ENCODE data around the gene ASIP.
"Not testable (repeated sequence)": the region's sequence is repeated elsewhere in the genome, so short reads cannot be mapped to it uniquely, and the experiment has no call there.

The ASIP gene

DNA sequence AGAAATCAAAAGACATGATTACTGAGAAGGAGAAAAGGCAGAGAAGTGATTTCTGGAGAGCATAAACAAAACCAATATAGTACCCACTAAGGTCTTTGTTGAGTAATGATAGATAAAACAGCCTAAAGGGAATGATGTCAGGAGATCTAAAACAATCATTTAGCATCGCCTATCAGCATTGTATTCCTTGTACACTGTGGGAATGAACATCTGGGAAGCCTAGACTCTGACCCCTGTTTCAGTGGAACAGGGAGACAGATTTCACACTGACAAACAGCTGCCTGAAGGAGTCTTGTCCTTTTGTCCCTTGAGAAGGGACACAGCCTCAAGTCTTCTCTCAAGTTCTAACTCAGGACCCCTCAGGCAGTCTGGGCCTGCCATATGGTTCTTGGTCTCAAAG lies 1.7 kb downstream of the ASIP start:
- no peak for DNase-seq (ENCODE audit: low read depth)

DNA sequence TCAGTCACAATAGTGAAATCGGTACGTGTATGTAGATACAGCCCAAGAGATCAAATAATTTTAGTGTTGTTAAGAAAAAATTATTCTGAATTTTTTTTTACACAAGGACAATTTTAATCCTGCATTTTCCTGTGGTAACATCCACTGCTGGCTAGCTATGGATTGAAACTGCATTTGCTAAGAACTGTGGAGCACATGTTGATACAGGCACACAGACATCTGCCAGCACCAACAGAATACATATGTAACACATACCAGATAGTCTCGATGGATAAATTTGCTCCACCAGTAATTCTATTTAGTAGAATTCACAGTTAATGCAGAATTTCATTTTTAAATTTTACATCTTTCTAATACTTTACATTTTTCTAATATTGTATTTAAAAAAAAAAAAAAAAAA lies 2.2 kb downstream of the ASIP start:
- DNase-seq (ENCODE audit: low read depth) = no peak

DNA sequence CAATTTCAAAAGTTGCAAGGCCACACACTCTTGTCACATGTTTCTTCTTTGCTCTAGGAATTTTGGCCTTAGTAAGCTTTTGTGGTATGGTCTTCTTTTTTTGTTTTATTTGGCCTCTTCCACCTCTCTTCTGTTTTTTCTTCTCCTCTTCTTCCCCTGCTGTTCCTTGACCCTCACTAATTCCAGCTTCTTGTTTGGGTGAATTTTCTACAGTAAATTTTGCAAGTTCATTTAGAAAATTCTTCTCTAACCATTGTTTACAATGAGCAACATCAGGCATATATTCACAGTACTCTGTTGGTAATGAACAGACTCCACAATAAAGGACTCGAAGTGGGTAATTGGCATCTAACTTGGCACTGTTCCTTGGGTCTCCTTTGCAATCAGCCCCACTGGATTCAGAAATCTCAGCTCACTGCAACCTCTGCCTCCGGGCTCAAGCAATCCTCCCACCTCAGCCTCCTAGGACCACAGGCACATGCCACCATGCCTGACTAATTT lies 5.0 kb downstream of the ASIP start:
- DNase-seq (ENCODE audit: low read depth) = no peak

DNA sequence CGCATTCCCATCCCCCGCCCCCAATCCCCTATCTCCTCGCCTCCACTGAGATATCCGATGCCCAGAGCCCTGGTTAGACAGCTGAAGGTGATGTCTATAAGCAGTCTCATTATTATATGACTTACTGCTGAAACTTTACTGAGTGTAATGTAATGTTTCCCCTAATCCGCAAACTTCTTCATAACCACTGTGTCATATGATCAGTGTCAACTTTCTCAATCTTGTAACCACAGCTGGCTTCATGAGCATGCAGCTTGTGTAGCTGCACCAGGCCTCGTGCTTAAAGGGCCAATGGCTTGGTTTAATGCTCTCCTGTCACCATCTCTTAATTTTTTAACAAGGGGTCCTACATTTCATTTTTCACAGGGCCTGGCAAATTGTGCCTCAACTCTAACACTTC lies 8.1 kb downstream of the ASIP start:
- no peak for DNase-seq (ENCODE audit: low read depth)

DNA sequence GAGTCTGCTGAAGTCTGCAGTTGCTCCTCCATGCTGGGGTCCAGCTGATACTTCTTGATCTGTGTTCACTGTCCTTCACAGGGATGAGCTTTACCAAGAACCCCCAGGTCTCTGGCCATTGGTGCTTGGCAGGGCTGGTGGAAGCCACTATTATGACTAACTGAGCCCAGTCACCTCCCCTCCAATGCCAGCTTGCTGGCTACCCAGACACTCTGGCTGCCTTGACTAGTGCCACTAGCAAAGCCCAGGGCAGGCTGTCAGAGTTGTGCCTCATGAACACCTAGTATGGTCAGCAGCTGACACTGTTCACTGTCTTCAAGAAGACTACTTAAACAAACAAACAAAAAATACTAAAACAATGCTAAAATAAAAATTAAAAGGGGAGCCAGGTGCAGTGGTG lies 8.8 kb downstream of the ASIP start:
- DNase-seq (ENCODE audit: low read depth) = no peak

DNA sequence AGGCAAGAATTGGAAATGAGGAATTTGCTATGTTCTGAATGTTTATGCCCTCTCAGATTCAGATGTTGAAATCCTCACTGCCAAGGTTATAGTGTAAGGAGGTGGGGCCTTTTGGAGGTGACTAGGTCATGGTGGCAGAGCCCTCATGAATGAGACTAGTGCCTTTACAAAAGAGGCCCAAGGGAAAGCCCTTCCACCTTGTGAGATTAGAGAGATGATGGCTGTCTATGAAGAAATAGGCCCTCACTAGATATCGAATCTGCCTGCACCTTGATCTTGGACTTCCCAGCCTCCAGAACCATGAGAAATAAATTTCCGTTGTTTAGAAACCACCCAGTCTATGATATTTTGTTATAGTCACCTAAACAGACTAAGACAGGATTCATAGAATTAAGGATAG lies 10.4 kb downstream of the ASIP start:
- DNase-seq (ENCODE audit: low read depth) = no peak

DNA sequence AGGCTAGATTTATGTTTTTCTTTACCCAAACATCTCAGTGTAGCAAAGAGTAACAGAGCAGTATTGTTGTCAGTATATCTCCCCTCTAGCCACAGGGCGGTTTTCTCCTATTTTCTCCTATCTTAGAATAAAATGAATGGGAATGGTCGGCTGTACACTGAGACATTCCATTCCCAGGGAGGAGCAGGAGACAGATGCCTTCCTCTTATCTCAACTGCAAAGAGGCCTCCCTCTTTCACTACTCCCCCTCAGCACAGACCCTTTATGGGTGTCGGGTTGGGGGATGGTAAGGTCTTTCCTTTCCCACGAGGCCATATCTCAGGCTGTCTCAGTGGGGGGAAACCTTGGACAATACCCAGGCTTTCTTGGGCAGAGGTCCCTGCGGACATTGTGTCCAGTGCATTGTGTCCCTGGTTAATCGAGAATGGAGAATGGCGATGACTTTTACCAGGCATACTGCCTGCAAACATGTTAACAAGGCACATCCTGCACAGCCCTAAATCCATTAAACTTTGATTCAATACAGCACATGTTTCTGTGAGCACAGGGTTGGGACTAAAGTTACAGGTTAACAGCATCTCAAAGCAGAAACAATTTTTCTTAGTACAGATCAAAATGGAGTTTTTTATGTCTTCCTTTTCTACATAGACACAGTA lies 11.3 kb downstream of the ASIP start:
- DNase-seq (ENCODE audit: low read depth) = not testable (repeated sequence)

DNA sequence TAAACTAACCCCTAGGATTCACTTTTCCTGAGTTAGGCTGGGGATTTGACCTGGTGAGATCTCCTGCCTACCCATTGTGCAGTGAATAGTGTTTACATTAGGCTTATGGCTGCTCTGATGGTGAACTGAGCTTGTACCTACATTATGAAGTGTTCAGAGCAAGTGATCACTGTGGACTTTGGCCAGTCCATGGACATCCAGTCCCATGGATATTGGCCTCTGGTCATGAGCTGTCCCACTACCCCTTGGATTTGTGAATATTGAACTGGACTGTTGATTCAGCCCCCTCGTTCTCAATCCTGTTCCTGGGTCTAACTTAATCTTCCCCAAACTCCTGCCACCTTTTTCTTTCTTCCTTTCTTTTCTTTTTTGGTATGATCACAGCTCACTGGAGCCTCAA lies 13.8 kb downstream of the ASIP start:
- no peak for DNase-seq (ENCODE audit: low read depth)

DNA sequence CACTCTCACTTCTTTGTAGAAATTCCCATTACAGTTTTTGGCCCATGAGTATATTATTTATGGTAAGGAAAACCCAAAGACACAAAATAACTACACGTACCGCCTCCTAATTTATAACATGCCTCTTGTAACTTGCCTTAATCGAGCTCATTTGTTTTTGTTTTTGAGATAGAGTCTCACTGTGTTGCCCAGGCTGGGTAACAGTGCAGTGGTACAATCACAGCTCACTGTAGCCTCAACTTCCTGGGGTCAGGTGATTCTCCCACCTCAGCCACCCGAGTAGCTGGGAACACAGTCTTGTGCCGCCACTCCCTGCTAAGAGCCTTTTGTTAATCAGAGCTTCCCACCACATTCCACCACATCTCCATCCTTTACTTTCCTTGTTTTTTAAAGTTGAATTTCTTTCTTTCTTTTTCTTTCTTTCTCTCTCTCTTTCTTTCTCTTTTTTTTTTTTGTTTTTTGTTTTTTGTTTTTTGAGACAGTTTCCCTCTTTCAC lies 15.5 kb downstream of the ASIP start:
- DNase-seq (ENCODE audit: low read depth) = no peak

DNA sequence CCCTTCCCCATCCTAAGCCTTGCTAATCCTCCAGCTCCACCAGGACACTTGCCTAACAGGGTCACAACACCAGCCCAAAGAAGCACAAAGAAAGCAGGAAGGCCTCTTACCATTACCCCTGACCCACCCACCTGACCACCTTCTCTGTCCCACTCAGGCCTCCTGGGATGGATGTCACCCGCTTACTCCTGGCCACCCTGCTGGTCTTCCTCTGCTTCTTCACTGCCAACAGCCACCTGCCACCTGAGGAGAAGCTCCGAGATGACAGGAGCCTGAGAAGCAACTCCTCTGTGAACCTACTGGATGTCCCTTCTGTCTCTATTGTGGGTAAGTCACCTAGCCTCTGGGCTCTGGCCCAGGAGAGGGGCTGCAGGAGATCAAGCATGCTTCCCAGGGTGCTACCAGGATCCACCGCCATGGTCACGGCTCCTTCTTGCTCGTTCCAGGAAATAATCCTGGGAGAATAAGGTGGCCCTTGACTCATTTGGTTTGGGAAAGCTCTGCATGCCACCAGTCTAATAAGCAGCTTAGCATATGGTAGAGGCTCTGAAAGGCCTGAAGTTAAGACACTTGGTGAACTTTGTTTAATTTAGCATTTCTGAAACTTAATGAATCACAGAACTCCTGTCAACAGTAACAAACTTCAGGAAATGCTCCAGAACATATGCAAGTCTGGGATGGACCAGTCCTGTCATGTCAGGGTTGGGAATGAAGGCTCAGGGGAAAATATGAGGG lies 19.2 kb downstream of the ASIP start:
- no peak for DNase-seq (ENCODE audit: low read depth)

DNA sequence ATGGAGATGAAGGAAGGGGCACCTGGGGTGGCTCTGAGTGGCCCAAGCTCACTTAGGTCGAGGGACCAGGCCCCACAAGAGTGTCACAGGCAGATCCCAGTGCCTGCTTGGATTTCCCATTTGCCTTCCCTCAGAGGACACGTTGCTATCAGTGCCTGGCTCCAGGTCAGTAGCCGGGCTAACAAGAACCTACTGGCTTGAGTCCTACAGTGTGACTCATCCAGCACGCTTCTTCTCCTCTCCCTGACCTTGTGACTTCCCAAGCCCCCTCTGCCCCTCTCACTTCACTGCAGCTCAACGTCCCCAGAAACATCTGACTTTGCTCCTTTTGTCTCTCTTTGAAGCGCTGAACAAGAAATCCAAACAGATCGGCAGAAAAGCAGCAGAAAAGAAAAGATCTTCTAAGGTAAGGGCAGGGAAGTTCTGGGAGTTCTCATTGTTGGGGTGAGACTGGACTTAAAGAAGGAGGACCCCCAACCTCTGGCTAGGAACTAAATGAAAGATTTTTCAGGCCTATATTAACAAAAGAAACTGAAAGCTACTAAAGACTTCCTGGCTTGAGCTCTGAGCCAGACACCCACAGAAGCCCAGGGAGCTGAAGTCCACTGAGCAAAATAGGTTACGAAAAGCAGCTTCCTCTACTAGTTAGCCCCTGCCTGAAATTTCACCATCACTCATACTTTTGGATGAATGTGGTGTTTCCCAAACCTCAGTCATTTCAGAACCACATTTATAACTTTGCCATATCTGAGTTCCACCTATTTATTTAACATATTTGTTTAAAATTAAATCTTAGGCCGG lies 21.5 kb downstream of the ASIP start:
- no peak for DNase-seq (ENCODE audit: low read depth)

DNA sequence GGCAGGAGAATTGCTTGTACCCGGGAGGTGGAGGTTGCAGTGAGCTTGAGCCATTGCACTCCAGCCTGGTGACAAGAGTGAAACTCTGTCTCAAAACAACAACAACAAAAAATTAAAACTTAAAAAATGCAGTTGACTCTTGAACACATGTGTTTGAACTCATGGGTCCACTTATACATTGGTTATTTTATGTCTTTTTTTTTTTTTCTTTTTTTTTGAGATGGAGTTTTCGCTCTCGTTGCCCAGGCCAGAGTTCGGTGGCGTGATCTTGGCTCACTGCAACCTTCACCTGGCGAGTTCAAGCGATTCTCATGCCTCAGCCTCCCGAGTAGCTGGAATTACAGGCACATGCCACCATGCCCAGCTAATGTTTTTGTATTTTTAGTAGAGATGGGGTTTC lies 22.2 kb downstream of the ASIP start:
- DNase-seq (ENCODE audit: low read depth) = not testable (repeated sequence)

DNA sequence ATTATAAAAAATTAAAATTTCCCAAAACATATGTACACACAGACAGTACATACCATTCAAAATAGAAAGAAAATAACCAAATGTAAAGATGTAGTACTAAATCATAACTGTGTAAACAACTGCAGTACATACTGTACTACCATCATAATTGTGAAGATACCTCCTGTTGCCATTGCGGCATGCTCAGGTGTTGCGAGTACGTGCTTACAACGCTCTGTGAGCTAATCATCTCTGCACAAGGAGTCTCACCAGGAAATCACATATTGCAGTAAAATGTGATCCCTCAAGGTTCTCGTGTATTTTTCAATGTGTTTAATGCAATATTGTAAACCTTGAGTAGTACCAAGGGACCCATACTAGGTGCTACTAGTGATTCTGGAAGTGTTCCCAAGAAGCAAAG lies 22.9 kb downstream of the ASIP start:
- no peak for DNase-seq (ENCODE audit: low read depth)

DNA sequence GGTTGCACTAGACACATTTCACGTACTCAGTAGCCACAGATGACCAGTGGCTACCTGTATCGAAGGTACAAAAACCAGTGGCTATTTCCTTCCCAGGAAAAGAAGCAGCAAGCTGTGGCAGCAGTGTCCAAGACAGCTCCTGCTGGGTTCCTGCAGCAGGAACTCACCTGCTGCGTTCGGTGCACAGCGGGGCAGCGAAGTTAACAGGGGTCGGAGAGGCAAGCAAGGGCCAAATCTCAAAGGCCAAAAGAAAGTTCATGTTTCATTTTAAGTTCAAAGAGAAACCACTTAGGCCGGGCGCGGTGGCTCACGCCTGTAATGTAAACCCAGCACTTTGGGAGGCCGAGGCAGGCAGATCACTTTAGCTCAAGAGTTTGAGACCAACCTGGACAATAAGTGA lies 26.9 kb downstream of the ASIP start:
- DNase-seq (ENCODE audit: low read depth) = no peak

DNA sequence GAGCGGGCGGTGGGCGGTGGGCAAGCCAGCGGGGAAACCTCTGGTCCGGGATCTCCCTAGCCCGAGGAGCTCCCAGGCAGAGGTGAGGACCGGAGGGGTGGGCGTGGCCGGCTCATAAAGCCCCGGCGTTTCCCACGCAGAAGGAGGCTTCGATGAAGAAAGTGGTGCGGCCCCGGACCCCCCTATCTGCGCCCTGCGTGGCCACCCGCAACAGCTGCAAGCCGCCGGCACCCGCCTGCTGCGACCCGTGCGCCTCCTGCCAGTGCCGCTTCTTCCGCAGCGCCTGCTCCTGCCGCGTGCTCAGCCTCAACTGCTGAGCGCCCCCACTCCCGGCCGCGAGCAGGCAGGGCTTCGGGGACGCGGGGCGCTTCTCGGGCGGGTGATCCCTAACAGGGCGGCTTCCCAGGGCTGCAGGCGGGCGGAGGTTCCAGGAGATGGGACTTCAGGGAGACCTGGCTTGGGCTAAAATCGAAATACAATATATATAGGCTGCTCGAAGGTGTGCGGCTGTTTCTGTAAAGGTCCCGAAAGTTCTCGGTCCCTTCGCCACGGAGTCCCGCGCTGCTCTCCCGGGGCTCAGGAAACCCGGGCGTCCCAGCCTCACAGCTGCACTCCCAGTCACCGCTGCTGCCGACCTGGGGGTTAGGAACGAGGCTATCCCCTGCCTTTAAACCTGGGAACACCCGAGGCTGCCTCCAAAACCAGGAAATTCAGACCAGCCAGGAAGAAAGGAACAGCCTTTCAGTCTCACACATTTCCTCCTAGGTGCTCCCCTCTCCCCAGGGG lies 27.8 kb downstream of the ASIP start:
- no peak for DNase-seq (ENCODE audit: low read depth)

DNA sequence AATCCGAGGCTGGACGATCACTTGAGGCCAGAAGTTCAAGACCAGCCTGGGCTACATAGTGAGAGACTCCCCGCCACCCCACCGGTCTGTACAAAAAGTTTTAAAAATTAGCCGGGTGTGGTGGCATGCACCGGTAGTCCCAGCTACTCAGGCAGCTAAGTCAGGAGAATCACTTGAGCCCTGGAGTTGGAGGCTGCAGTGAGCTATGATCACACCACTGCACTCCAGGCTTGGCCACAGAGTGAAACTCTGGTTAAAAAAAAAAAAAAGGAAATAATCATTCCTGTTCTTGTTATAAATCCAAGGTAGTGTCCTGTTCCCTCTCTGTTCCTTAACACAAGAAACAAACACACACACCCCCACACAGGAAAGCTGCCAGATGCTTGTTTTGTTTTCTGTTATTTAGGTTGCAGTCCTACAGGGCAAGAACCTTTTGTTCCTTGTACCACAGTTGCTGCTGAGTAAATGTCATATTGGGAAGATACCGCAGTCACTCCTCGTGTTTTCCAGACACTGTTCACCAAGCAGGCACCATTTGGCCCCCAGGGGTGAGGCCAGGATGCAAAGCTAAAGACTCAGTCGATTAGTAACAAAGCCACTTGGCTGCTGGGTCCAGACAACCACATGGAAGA lies 28.9 kb downstream of the ASIP start:
- DNase-seq (ENCODE audit: low read depth) = no peak

DNA sequence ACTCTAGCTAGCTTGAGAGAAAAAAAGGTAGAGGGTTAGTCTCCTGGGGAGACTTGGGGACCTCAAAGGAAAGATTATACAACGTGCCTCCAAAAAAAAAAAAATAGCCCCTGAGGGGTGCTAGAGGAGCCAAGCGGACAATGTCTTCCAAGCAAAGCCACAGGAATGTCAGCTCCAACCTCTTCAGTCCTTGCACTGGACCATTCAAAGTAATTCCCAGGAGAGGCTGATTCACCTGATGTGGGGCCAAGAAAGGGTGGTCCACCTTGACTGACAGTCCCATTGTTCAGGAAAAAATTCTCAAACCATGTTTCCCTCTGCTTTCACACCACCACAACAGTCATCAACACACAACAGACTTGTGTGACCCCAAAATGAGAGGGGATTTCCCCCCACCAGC lies 30.7 kb downstream of the ASIP start:
- DNase-seq (ENCODE audit: low read depth) = no peak

DNA sequence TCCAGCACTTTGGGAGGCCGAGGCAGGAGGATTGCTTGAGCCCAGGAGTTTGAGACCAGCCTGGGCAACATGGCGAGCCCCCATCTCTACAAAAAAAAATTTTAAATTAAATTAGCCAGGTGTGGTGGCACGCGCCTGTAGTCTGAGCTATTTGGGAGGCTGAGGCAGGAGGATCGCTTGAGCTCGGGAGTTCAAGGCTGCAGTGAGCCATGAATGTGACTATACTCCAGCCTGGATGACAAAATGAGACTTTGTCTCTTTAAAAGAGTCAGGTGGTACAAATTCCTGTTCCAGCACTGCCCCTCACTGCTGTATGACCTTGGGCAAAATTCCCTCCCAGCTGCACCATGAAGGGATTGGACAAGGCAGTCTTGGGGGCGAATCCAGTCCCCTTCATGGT lies 33.5 kb downstream of the ASIP start:
- DNase-seq (ENCODE audit: low read depth) = no peak

DNA sequence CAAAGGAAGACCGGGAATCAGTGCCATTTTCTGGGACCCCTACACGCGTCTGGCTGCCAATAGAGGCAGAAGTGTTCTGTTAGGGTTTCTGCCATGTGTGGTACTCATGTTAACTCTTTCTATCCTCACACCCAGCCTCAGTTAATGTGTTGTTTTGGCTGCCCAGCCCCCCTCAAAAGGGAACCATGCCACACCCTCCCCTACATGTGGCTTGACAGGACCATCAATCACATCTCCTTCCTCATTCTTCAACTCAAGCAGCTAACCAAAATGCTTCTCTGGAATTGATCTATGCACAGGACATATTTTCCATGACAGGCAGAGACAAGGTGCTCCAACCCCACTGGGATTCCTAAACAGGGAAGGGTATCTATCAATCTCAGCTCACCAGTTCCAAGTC lies 40.0 kb downstream of the ASIP start:
- no peak for DNase-seq (ENCODE audit: low read depth)

DNA sequence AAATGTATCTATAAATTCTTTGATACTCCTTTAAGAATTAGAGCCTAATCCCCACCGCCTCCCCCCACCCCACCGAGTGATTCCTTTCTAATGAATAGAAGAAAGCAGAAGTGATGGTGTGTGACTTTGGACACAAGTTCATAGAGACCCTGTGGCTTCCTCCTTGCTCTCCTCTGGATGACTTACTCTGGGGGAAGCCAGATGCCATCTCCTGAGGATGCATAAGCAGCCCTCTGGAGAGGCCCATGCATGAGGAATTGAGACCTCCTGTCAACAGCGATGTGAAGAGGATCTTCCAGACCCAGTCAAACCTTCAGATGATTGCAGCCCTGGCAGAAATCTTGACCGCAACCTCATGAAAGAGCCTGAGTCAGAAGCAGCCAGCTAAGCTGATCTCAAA lies 40.8 kb downstream of the ASIP start:
- no peak for DNase-seq (ENCODE audit: low read depth)

DNA sequence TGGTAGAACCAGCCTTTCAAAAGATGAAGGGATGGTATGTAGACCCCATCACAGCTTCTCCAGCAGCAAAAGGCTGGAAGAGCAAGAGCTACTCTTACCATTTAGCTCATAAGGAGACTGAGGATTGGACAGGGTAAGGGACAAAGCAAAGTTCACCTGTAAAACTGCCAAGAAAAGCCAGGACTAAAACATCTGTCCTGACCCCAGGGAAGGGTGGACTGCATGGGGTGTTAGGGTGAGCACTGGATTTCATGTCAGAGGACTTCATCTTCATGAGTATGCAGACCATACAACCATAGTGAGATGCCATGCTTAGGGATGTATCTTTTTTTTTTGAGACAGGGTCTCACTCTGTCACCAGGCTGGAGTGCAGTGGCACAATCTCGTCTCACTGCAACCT lies 42.6 kb downstream of the ASIP start:
- no peak for DNase-seq (ENCODE audit: low read depth)

DNA sequence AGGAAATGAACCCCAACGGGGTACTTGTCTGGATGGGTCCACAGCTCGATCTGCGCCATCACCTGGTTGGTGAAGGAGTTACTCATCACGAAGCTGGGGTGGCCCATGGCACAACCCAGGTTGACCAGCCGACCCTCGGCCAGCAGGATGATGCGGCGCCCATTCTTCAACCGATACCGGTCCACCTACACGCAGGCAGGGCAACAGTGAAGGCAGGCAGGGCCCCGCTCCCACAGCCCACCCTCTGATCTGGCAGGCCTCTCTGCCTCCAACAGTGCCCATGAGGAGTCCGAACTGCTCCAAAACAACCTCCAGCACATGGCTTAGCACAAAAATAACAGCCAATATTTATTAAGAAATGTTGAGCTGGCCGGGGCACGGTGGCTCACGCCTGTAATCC lies 44.2 kb downstream of the ASIP start:
- DNase-seq (ENCODE audit: low read depth) = no peak
